ENCODE data around the gene SBNO2.
A peak's percentile ranks its signal among the peaks of the same experiment; 100 is the strongest.
"Not testable (repeated sequence)": the region's sequence is repeated elsewhere in the genome, so short reads cannot be mapped to it uniquely, and the experiment has no call there.

Gene SBNO2

GRCh38 chr19:1214299-1214861 is 40.3 kb upstream of the SBNO2 start:
- H3K36me3 Mint-ChIP-seq (ENCODE audit: low read depth), result peaks cover 16% of the 10 kb centered on the region
- no peaks in the 10 kb centered on the region for H3K9me3 Mint-ChIP-seq
- peak overlapping the region; percentile 67 for H3K4me3 Mint-ChIP-seq
- peak overlapping the region; percentile 93 for H3K27ac Mint-ChIP-seq
- H3K27me3 Mint-ChIP-seq, result no peaks in the 10 kb centered on the region
- peaks cover 22% of the 10 kb centered on the region for H3K4me1 Mint-ChIP-seq (ENCODE audit: low read depth)

GRCh38 chr19:1213391-1214286 is 39.6 kb upstream of the SBNO2 start:
- peak overlapping the region; percentile 93 for H3K27ac Mint-ChIP-seq
- H3K4me3 Mint-ChIP-seq, result peak overlapping the region; percentile 67
- H3K27me3 Mint-ChIP-seq, result no peaks in the 10 kb centered on the region
- H3K4me1 Mint-ChIP-seq (ENCODE audit: low read depth), result peaks cover 22% of the 10 kb centered on the region
- peaks cover 16% of the 10 kb centered on the region for H3K36me3 Mint-ChIP-seq (ENCODE audit: low read depth)
- no peaks in the 10 kb centered on the region for H3K9me3 Mint-ChIP-seq

GRCh38 chr19:1211494-1212234 is 37.6 kb upstream of the SBNO2 start:
- Mint-ChIP-seq H3K36me3 (ENCODE audit: low read depth) (peaks cover 20% of the 10 kb centered on the region), H3K9me3 (no peaks in the 10 kb centered on the region), H3K4me3 (no peak overlapping the region), H3K4me1 (ENCODE audit: low read depth) (peaks cover 33% of the 10 kb centered on the region), H3K27ac (no peak overlapping the region), H3K27me3 (no peaks in the 10 kb centered on the region)

GRCh38 chr19:1210227-1210538 is 36.1 kb upstream of the SBNO2 start:
- Mint-ChIP-seq H3K27ac (no peak overlapping the region), H3K36me3 (ENCODE audit: low read depth) (peaks cover 20% of the 10 kb centered on the region), H3K27me3 (no peaks in the 10 kb centered on the region), H3K4me1 (ENCODE audit: low read depth) (peaks cover 33% of the 10 kb centered on the region), H3K4me3 (no peak overlapping the region), H3K9me3 (no peaks in the 10 kb centered on the region)

GRCh38 chr19:1208830-1209229 is 34.8 kb upstream of the SBNO2 start:
- not testable (repeated sequence) for H3K4me3 Mint-ChIP-seq, H3K27ac Mint-ChIP-seq, H3K27me3 Mint-ChIP-seq, H3K9me3 Mint-ChIP-seq
- H3K36me3 Mint-ChIP-seq (ENCODE audit: low read depth), result peaks cover 18% of the 10 kb centered on the region
- H3K4me1 Mint-ChIP-seq (ENCODE audit: low read depth), result peaks cover 31% of the 10 kb centered on the region

GRCh38 chr19:1206864-1207450 is 32.9 kb upstream of the SBNO2 start:
- no peaks in the 10 kb centered on the region for H3K27me3 Mint-ChIP-seq
- H3K27ac Mint-ChIP-seq, result peak overlapping the region; percentile 87
- peak overlapping the region; percentile 95 for H3K4me3 Mint-ChIP-seq
- no peaks in the 10 kb centered on the region for H3K9me3 Mint-ChIP-seq
- peaks cover 30% of the 10 kb centered on the region for H3K4me1 Mint-ChIP-seq (ENCODE audit: low read depth)
- peaks cover 11% of the 10 kb centered on the region for H3K36me3 Mint-ChIP-seq (ENCODE audit: low read depth)

GRCh38 chr19:1206150-1206863 is 32.2 kb upstream of the SBNO2 start:
- H3K27ac Mint-ChIP-seq, result peak overlapping the region; percentile 87
- peak overlapping the region; percentile 95 for H3K4me3 Mint-ChIP-seq

GRCh38 chr19:1205114-1206099 is 31.3 kb upstream of the SBNO2 start, which contains the start of gene STK11:
Gene STK11 (plus strand): TSS chr19:1205778. CDS start chr19:1206914, 1,136 bp downstream.
- Mint-ChIP-seq H3K36me3 (ENCODE audit: low read depth) (peaks cover 7% of the 10 kb centered on the region), H3K27ac (peak within 1 kb of the TSS; percentile 87), H3K27me3 (no peaks in the 10 kb centered on the region), H3K4me3 (peak within 1 kb of the TSS; percentile 95), H3K4me1 (ENCODE audit: low read depth) (peaks cover 26% of the 10 kb centered on the region), H3K9me3 (no peaks in the 10 kb centered on the region)

More at GRCh38 chr19:1206150-1206863, 32.2 kb upstream of the SBNO2 start:
- H3K4me1 Mint-ChIP-seq (ENCODE audit: low read depth), result peaks cover 26% of the 10 kb centered on the region
- no peaks in the 10 kb centered on the region for H3K27me3 Mint-ChIP-seq
- H3K36me3 Mint-ChIP-seq (ENCODE audit: low read depth), result peaks cover 7% of the 10 kb centered on the region
- no peaks in the 10 kb centered on the region for H3K9me3 Mint-ChIP-seq

- H3K27ac Mint-ChIP-seq, result not testable (repeated sequence)
These were observed 26.5 kb upstream of the SBNO2 start for GRCh38 chr19:1200614-1201013.

GRCh38 chr19:1199531-1199930 is 25.5 kb upstream of the SBNO2 start:
- peaks cover 11% of the 10 kb centered on the region for H3K4me1 Mint-ChIP-seq (ENCODE audit: low read depth)
- H3K9me3 Mint-ChIP-seq, result no peaks in the 10 kb centered on the region
- no peaks in the 10 kb centered on the region for H3K27me3 Mint-ChIP-seq
- no peak overlapping the region for H3K4me3 Mint-ChIP-seq
- H3K36me3 Mint-ChIP-seq (ENCODE audit: low read depth), result no peaks in the 10 kb centered on the region
- no peak overlapping the region for H3K27ac Mint-ChIP-seq

More at GRCh38 chr19:1200614-1201013, 26.5 kb upstream of the SBNO2 start:
- H3K4me3 Mint-ChIP-seq; H3K9me3 Mint-ChIP-seq; H3K36me3 Mint-ChIP-seq (ENCODE audit: low read depth); H3K27me3 Mint-ChIP-seq: not testable (repeated sequence)
- H3K4me1 Mint-ChIP-seq (ENCODE audit: low read depth), result peaks cover 11% of the 10 kb centered on the region

- H3K27ac Mint-ChIP-seq, result no peak overlapping the region
- no peaks in the 10 kb centered on the region for H3K36me3 Mint-ChIP-seq (ENCODE audit: low read depth)
- no peaks in the 10 kb centered on the region for H3K9me3 Mint-ChIP-seq
- H3K4me1 Mint-ChIP-seq (ENCODE audit: low read depth), result peaks cover 19% of the 10 kb centered on the region
- no peaks in the 10 kb centered on the region for H3K27me3 Mint-ChIP-seq
- no peak overlapping the region for H3K4me3 Mint-ChIP-seq
These were observed 15.4 kb upstream of the SBNO2 start for GRCh38 chr19:1189419-1189818.

- Mint-ChIP-seq H3K36me3 (ENCODE audit: low read depth) (no peaks in the 10 kb centered on the region), H3K9me3 (no peaks in the 10 kb centered on the region), H3K4me1 (ENCODE audit: low read depth) (peaks cover 10% of the 10 kb centered on the region), H3K4me3 (no peak overlapping the region), H3K27ac (no peak overlapping the region), H3K27me3 (peaks cover 9% of the 10 kb centered on the region)
These were observed 9.6 kb upstream of the SBNO2 start for GRCh38 chr19:1183543-1184172.

GRCh38 chr19:1182727-1183126 is 8.7 kb upstream of the SBNO2 start:
- Mint-ChIP-seq H3K27ac (no peak overlapping the region), H3K36me3 (ENCODE audit: low read depth) (no peaks in the 10 kb centered on the region), H3K4me3 (no peak overlapping the region), H3K4me1 (ENCODE audit: low read depth) (peaks cover 10% of the 10 kb centered on the region), H3K9me3 (no peaks in the 10 kb centered on the region), H3K27me3 (peaks cover 9% of the 10 kb centered on the region)

Measured in stimulated activated naive CD8-positive, alpha-beta T cell treated with anti-CD3 and anti-CD28 coated beads, Interleukin-15, Interleukin-2, amounts not matched to agents 100 ng/mL and 50 ng/mL, for 24 hours (primary cell).